Peyer's patch (tissue), 4 donors: ENCODE data around the gene CDH8.

ENCODE experiments used
- CTCF ChIP-seq, 6 experiments: fragments of 450-650 bp in 4 of 6; fragments of 200-600 bp in 2 of 6; sonication (generic) in 1 of 6; IDR thresholded peaks; one replicate each; pipeline ENCODE4 v1.5.1; 2017 to 2019; ENCODE audit warnings: antibody characterized with exemption in 6 of 6, mild to moderate bottlenecking in 3 of 6, moderate library complexity in 1 of 6
- POLR2A ChIP-seq, 2 donors: fragments of 450-650 bp; IDR thresholded peaks; one replicate each; pipeline ENCODE4 v1.5.1; 2017; ENCODE audit warnings: antibody characterized with exemption in 2 of 2, mild to moderate bottlenecking in 2 of 2, moderate library complexity in 2 of 2

GRCh38 chr16:61813339-61813738, 222.9 kb downstream of the CDH8 start:
- no peak for TF ChIP-seq CTCF (IDR thresholded peaks at IDR 0.05)
- TF ChIP-seq POLR2A (IDR thresholded peaks at IDR 0.05): no peak
